Neuronal stem cell (in vitro differentiated cells): Measurements from ENCODE around the gene ASB4.
A peak's percentile ranks its signal among the peaks of the same experiment; 100 is the strongest.

Experiments
- DNase-seq: peaks from one replicate; pipeline ENCODE4 v3.0.0-alpha.2; 2013; ENCODE audit warnings: low spot score
- H2AFZ ChIP-seq: one replicate; pipeline ENCODE4 v1.6.1; 2013; ENCODE audit warnings: mild to moderate bottlenecking, low read length, inconsistent platforms
- H2AK5ac ChIP-seq: 2 replicates; pipeline ENCODE4 v1.6.1; 2013; ENCODE audit warnings: low read depth, mild to moderate bottlenecking, inconsistent platforms, low read length, moderate library complexity, mixed read lengths
- H2BK120ac ChIP-seq: 2 replicates; pipeline ENCODE4 v1.6.1; 2013; ENCODE audit warnings: low read depth, mild to moderate bottlenecking, inconsistent platforms, low read length, moderate library complexity, mixed read lengths
- H2BK12ac ChIP-seq: one replicate; pipeline ENCODE4 v1.6.1; 2013; ENCODE audit warnings: low read length, inconsistent platforms
- H2BK15ac ChIP-seq: 2 replicates; pipeline ENCODE4 v1.6.1; 2013; ENCODE audit warnings: mild to moderate bottlenecking, low read length, inconsistent platforms, mixed read lengths
- H2BK5ac ChIP-seq: one replicate; pipeline ENCODE4 v1.6.1; 2013; ENCODE audit warnings: inconsistent platforms, mild to moderate bottlenecking, low read length, moderate library complexity
- H3K14ac ChIP-seq: one replicate; pipeline ENCODE4 v1.6.1; 2013; ENCODE audit warnings: low read length, inconsistent platforms
- H3K18ac ChIP-seq: 2 replicates; pipeline ENCODE4 v1.6.1; 2013; ENCODE audit warnings: low read length, inconsistent platforms
- H3K23ac ChIP-seq: 2 replicates; pipeline ENCODE4 v1.6.1; 2013; ENCODE audit warnings: low read depth, mild to moderate bottlenecking, mixed read lengths, low read length, inconsistent platforms; ENCODE audit not compliant: poor library complexity
- H3K27ac ChIP-seq: replicated peaks from 3 replicates; pipeline ENCODE4 v1.5.1; 2013; ENCODE audit warnings: low read length, inconsistent platforms
- H3K27me3 ChIP-seq, 3 experiments: 2 replicates each; pipeline ENCODE4 v1.6.1; 2013; ENCODE audit warnings: low read length in 3 of 3, mild to moderate bottlenecking in 2 of 3, inconsistent platforms in 1 of 3, low read depth in 1 of 3, mixed read lengths in 1 of 3, moderate library complexity in 1 of 3; ENCODE audit not compliant: control insufficient read depth in 3 of 3, insufficient read depth in 3 of 3
- H3K36me3 ChIP-seq, 2 donors: replicated peaks in 1 of 2; 2 replicates each; pipeline ENCODE4 v1.6.1; 2013; ENCODE audit warnings: low read length in 2 of 2; ENCODE audit not compliant: control insufficient read depth in 2 of 2, insufficient read depth in 2 of 2
- H3K4ac ChIP-seq: 2 replicates; pipeline ENCODE4 v1.6.1; 2013; ENCODE audit warnings: inconsistent platforms, mild to moderate bottlenecking, low read length, moderate library complexity
- H3K4me1 ChIP-seq, 2 donors: 1 replicate in 1 of 2; 2 replicates in 1 of 2; pipeline ENCODE4 v1.6.1; 2013; ENCODE audit warnings: low read length in 2 of 2, low read depth in 1 of 2; ENCODE audit not compliant: control insufficient read depth in 2 of 2, insufficient read depth in 1 of 2
- H3K4me2 ChIP-seq: one replicate; pipeline ENCODE4 v1.6.1; 2013; ENCODE audit warnings: mild to moderate bottlenecking, low read length, inconsistent platforms; ENCODE audit not compliant: insufficient read depth, poor library complexity, severe bottlenecking
- H3K4me3 ChIP-seq, 2 donors: 2 replicates each; pipeline ENCODE4 v1.5.1; 2013; ENCODE audit warnings: low read length in 2 of 2, mild to moderate bottlenecking in 2 of 2, inconsistent platforms in 1 of 2, moderate library complexity in 1 of 2
- H3K79me1 ChIP-seq: one replicate; pipeline ENCODE4 v1.6.1; 2013; ENCODE audit warnings: low read depth, mild to moderate bottlenecking, inconsistent platforms, low read length, moderate library complexity
- H3K9ac ChIP-seq: one replicate; pipeline ENCODE4 v1.6.1; 2013; ENCODE audit warnings: mild to moderate bottlenecking, low read depth, low read length, inconsistent platforms; ENCODE audit not compliant: poor library complexity
- H3K9me3 ChIP-seq, 2 donors: replicated peaks in 1 of 2; 2 replicates each; pipeline versions ENCODE3 to v1.6.1; 2013; ENCODE audit warnings: low read length in 2 of 2, mild to moderate bottlenecking in 2 of 2, inconsistent platforms in 1 of 2, low read depth in 1 of 2, mixed read lengths in 1 of 2, moderate library complexity in 1 of 2; ENCODE audit not compliant: control insufficient read depth in 2 of 2, insufficient read depth in 1 of 2
- H4K8ac ChIP-seq: one replicate; pipeline ENCODE4 v1.6.1; 2013; ENCODE audit warnings: low read depth, mild to moderate bottlenecking, inconsistent platforms, low read length, moderate library complexity
- H4K91ac ChIP-seq: one replicate; pipeline ENCODE4 v1.6.1; 2013; ENCODE audit warnings: low read length, low read depth, mild to moderate bottlenecking, inconsistent platforms; ENCODE audit not compliant: poor library complexity
- WGBS, 2 donors: extraction: QIAGEN DNeasy Blood & Tissue Kit; methylation state at CpG; one replicate each; pipeline ENCODE4 v1.1.7; 2013; ENCODE audit warnings: missing lambda C conversion rate in 2 of 2, mixed read lengths in 1 of 2; ENCODE audit not compliant: insufficient read length in 2 of 2, insufficient replicate concordance in 1 of 2; ENCODE audit errors: extremely low coverage in 2 of 2; 5-methylcytosine and 5-hydroxymethylcytosine counted together

The ASB4 gene

DNA sequence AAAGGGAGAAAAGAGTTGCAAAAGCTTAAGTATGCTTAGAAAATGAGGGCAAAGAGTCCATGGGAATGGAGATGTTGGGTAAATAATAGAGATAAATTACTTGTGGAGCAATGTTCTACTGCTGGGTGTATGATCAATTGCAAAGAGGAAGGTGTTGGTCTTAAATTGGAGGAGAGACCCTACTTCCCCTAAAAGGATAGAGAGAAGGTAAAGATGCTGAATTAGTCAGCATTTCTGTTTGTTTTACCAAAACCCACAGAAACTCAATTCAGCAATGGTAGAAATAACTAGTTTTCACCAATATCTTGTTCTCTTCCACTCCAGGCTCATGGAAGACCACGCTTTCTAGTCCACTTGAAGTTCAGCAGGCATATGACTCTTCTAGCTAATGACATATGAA, 32.1 kb downstream of the ASB4 start:
- no peak overlapping the region for H3K27ac ChIP-seq

DNA sequence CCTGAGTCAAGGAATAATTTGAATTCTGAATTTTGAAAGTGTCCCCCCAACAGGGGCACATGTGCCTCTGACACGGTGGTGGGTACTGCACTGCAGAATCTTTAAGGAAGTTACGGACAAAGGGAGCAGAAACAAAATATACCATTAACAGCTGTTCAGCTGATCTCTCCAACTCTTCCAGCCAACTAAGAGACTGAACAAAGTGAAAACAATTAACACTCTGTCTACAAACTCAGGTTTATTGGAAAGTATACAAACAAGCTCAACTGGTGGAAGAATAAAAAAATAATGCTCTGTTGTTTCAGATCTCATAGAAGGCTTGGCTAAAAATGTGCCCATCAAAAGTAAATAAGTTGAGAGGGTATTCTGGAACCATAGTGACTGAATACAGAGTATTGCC, 34.4 kb downstream of the ASB4 start:
- Histone ChIP-seq H2AK5ac (no peak overlapping the region), H3K18ac (no peak overlapping the region), H2BK5ac (no peak overlapping the region), H2BK120ac (no peak overlapping the region), H3K4me2 (no peak overlapping the region), H3K9me3 (no peaks in the 10 kb centered on the region), H3K79me1 (no peaks in the 10 kb centered on the region), H2BK15ac (no peak overlapping the region), H3K4me3 (no peak overlapping the region), H3K36me3 (no peaks in the 10 kb centered on the region), H4K8ac (no peak overlapping the region), H3K23ac (no peak overlapping the region), H3K27ac (no peak overlapping the region), H3K4me1 (no peaks in the 10 kb centered on the region), H3K14ac (no peak overlapping the region), H4K91ac (no peak overlapping the region), H3K4ac (no peak overlapping the region), H2AFZ (peak overlapping the region; percentile 59), H3K9ac (no peak overlapping the region), H2BK12ac (no peak overlapping the region), H3K27me3 (no peaks in the 10 kb centered on the region)
- no peak for DNase-seq
- no CpG with 5 or more reads among the region's 2 CpGs for WGBS, 2 donors

More for the DNA sequence above, 32.1 kb downstream of the ASB4 start:
- H2BK12ac ChIP-seq: no peak overlapping the region
- H3K79me1 ChIP-seq: no peaks in the 10 kb centered on the region
- no peaks in the 10 kb centered on the region for H3K36me3 ChIP-seq
- H3K4me3 ChIP-seq: no peak overlapping the region
- no peak overlapping the region for H2AK5ac ChIP-seq
- no peak overlapping the region for H3K9ac ChIP-seq
- H2BK15ac ChIP-seq: no peak overlapping the region
- no peak overlapping the region for H2AFZ ChIP-seq
- no peak overlapping the region for H3K4me2 ChIP-seq
- H2BK120ac ChIP-seq: no peak overlapping the region
- H4K91ac ChIP-seq: no peak overlapping the region
- no peak overlapping the region for H3K18ac ChIP-seq
- H3K14ac ChIP-seq: no peak overlapping the region
- no peaks in the 10 kb centered on the region for H3K27me3 ChIP-seq
- no peak overlapping the region for H3K23ac ChIP-seq
- no peaks in the 10 kb centered on the region for H3K9me3 ChIP-seq
- no peak overlapping the region for H4K8ac ChIP-seq
- DNase-seq: no peak
- no peak overlapping the region for H3K4ac ChIP-seq
- WGBS, 2 donors: no CpG with 5 or more reads among the region's 1 CpG
- H2BK5ac ChIP-seq: no peak overlapping the region
- no peaks in the 10 kb centered on the region for H3K4me1 ChIP-seq

DNA sequence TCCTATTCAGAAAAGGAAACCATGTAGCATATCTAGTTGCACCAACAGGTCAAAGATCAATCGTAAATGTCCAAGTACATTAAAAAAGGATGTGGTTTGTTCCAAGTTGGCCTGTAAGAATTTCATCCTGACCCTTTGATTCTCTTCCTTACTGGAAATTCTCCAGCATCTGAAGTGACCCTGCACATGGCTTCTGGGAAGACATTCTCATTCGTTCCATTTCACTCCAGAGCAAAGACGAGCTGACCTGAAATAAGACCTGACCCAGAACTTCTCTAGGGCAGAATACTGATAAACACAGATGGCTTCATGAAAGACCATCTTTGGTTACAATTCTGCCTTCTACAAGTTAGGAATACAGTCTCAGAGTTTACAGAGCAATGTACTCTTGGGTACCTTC, 39.8 kb downstream of the ASB4 start:
- WGBS, 2 donors: no CpG with 5 or more reads among the region's 3 CpGs
- peaks cover 2 to 12% of the 10 kb centered on the region in 2 donors for H3K4me1 ChIP-seq
- no peak overlapping the region for H3K4me3 ChIP-seq
- no peaks in the 10 kb centered on the region for H3K79me1 ChIP-seq
- H3K14ac ChIP-seq: no peak overlapping the region
- peak overlapping the region; percentile 54 for H2AFZ ChIP-seq
- H3K23ac ChIP-seq: no peak overlapping the region
- no peak overlapping the region for H2BK15ac ChIP-seq
- no peak overlapping the region for H3K18ac ChIP-seq
- H4K91ac ChIP-seq: no peak overlapping the region
- no peak overlapping the region for H4K8ac ChIP-seq
- H2BK5ac ChIP-seq: no peak overlapping the region
- H3K4ac ChIP-seq: no peak overlapping the region
- no peak overlapping the region for H3K27ac ChIP-seq
- H2AK5ac ChIP-seq: no peak overlapping the region
- no peaks in the 10 kb centered on the region for H3K9me3 ChIP-seq
- H3K4me2 ChIP-seq: no peak overlapping the region
- no peaks in the 10 kb centered on the region for H3K27me3 ChIP-seq
- no peak overlapping the region for H2BK12ac ChIP-seq
- H3K36me3 ChIP-seq: no peaks in the 10 kb centered on the region
- H2BK120ac ChIP-seq: no peak overlapping the region
- no peak overlapping the region for H3K9ac ChIP-seq
- DNase-seq: no peak

DNA sequence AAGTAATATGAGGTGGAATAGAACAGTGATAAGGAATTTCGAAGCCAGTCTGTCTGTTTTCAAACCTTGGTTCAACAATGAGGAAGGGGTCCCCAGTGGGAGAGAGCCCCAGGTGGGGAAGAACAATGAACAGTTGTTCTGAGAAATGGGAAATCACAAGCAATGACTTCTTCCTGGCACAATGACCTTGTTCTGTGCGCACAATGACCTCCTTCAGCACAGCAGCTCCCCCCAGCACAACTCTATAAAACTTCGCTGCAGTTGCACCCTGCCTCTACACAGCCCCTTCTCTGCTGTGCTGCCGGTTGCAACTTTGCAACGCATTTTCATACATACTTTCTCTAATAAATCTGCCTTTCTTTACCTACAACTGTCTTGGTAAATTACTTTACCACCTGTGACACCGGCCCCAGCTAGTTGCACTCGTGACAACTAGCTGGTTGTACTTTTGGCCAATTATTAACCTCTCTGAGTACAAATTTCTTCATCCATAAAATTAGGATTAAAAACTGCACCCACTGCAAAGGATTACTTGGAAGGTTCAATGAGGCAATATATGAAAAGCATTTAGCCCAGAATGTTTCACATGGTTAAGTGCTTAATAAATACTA, 40.5 kb downstream of the ASB4 start:
- Histone ChIP-seq H3K23ac (no peak overlapping the region), H4K91ac (no peak overlapping the region), H2BK15ac (no peak overlapping the region), H3K36me3 (no peaks in the 10 kb centered on the region), H2AK5ac (no peak overlapping the region), H2AFZ (peak overlapping the region; percentile 54), H3K4ac (no peak overlapping the region), H3K9ac (no peak overlapping the region), H3K79me1 (no peaks in the 10 kb centered on the region), H2BK120ac (no peak overlapping the region), H2BK5ac (no peak overlapping the region), H2BK12ac (no peak overlapping the region), H3K27ac (no peak overlapping the region), H3K27me3 (no peaks in the 10 kb centered on the region), H3K4me3 (no peak overlapping the region), H3K9me3 (no peaks in the 10 kb centered on the region), H4K8ac (no peak overlapping the region), H3K14ac (no peak overlapping the region), H3K4me2 (no peak overlapping the region), H3K18ac (no peak overlapping the region), H3K4me1 (peaks cover 2 to 12% of the 10 kb centered on the region in 2 donors)
- whole genome bisulfite sequencing, 2 donors: no CpG with 5 or more reads among the region's 7 CpGs
- no peak for DNase-seq
